DMS 273 treated with DMSO at 0.1 percent for 48 hours (cell line): Measurements from ENCODE around the gene PRG3.
"Not testable (repeated sequence)": the region's sequence is repeated elsewhere in the genome, so short reads cannot be mapped to it uniquely, and the experiment has no call there.

ENCODE experiments used
- DNase-seq: peaks from one replicate; lab custom pipeline; 2025; lab: John Stamatoyannopoulos, UW

PRG3 gene

GRCh38 chr11:57408771-57409170 is 27.8 kb upstream of the PRG3 start:
- DNase-seq = no peak

DNA sequence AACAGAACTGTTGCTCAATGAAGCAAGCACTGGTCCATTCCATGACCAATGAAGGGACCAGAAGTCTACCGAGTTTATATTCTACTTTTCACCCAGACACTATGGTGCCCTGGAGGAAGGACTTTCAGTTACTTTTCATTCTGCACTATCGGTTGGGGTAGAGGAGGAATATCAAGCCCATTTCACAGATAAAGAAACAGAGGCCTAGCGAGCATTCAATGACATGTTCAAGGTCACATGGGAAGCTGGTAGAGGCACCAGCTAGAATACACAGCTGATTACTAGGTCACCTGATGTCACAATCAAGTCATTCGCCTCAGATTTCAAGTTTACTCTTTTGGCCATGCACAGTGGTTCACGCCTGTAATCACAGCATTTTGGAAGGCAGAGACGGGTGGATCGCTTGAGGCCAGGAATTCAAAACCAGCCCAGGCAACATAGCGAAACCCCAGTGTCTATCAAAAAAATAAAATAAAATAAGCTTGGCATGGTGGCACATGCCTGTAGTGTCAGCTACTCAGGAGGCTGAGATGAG is 27.1 kb upstream of the PRG3 start:
- DNase-seq = no peak

DNA sequence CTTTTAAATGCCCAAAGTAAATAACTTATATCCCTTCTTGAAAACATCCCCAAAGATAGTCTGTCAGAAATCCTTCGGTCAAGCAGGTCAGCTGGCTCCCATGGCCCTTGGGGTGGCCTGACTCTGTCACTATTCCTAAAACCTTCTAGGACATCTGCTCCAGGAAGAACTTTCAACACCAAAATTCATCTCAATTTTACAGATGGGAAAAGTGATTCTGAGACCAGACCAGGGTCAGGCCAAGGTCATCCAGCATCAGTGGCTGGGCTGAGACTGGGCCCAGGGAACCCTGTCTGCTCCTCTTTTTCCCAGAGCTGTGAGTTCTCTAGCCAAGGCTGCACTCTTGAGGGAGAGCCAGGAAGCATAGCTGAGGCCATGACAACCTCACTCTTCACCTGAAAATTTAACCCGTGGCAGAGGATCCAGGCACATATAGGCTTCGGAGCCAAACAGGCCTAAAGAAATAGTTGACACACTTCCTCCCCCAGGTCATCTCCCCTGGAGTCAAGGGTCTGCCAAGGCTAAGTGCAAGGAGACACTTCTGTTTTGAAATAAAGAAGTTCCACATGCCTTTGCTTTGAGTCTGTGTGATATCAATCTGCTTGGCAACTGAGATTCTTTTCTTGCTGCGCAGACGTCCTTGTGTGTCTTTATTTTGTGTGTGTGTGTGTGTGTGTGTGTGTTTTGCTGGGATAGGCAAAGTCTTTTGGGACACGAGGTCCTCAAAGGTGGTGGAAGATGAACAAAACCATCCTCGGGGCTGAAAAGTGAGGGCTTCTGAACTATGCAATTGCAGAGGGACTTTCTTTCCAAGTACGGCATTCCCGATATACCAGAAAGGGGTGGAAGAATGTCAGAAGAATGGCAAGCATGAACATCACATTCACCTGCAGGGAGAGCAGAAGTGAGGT is 26.3 kb upstream of the PRG3 start:
- DNase-seq = no peak

GRCh38 chr11:57406337-57406904 is 25.5 kb upstream of the PRG3 start:
- no peak for DNase-seq

DNA sequence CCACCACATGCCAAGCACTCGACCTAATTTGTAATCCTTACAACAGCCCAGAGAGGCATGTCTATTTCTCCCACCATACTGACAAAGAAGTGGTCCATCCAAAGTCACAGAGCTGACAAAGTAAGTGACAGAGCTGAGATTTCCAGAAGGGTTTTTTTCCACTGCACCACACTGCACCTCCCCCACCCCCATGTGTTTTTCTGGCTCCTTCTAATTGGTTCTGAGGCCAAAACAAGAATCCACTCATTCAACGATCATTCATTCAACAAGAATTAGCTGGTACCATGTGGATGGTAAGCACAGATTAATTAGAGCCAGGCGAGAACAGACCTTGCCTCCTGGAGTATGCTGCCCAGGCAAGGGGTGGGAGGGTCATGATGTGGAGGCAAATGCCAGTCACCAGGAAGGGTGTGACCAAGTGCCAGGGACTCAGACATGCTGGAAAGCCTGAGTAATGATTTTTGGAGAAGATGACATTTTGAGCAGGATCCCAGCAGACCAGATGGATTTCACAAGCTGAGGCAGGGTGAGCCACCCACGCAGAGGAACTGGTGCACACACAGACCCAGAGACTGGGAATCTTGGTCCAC is 24.4 kb upstream of the PRG3 start:
- no peak for DNase-seq

- no peak for DNase-seq
Measured at GRCh38 chr11:57403802-57404147, 22.8 kb upstream of the PRG3 start.

DNA sequence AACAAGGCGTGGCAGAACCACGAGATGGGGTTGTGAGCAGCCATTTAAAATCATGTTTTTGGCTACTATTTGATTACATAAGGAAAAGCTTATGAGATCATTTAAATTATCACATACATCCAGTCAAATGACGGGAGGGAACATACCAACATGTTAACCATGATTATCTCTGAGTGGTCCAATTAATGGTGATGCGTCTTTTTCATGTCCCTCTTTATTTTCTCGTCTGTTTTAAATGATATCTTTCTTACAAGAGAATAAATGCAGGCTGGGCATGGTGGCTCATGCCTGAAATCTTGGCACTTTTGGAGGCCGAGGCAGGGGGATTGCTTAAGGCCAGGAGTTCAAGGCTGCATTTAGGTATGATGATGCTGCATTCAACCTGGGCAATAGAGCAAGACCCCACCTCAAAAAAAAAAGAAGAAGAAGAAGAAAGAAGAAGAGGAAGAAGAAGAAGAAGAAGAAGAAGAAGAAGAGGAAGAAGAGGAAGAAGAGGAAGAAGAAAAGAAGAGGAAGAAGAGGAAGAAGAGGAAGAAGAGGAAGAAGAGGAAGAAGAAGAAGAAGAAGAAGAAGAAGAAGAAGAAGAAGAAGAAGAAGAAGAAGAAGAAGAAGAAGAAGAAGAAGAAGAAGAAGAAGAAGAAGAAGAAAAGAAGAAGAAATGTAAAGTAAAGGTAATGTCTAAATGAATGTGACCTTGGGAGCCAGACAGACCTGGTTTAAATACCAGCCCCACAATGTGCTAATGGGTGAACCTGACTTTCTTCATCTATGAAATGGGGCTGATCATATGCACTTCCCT is 22.3 kb upstream of the PRG3 start:
- not testable (repeated sequence) for DNase-seq

GRCh38 chr11:57402188-57403002 is 21.4 kb upstream of the PRG3 start:
- no peak for DNase-seq

DNA sequence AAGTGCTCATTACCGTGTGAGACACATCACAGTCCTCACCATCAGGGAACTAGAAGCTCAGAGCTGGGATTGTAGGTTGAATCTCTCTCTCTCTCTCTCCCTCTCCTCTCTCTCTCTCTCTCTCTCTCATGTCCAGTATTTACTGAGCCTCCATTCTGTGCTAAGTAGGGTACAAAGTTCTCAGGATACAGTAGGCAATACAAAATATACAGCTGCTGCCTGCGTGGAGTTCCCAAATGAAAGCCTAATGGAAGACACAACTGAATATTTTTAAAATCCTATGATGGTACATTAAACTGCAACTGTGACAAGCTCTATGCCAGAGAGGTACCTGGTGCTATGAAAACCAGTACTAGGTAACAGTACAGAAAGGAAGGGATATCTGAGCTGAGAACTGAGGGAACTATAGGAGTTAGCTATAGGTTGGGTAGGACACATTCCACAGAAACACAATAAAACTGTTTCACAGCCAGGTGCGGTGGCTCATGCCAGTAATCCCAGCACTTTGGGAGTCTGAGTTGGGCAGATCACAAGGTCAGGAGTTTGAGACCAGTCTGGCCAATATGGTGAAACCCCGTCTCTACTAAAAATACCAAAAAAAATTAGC is 19.1 kb upstream of the PRG3 start:
- no peak for DNase-seq

DNA sequence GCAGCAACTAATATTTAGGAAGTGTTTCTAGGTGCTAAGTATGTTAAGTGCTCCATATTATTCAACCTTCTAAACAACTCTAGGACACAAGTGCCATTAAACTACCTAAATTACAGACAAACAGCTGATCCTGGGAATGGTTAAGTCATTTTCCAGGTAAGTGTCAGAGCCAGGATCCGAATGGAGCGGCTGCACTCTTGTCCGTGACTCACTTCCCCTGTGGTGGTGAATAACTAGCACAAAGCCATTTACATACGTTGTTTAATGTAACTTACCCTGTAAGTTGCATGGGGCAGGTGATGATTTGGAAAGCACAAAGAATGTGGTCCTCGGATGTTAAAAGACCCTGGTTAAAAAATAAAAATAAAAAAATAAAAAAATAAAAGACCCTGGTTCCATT is 18.3 kb upstream of the PRG3 start:
- DNase-seq = no peak

GRCh38 chr11:57397394-57397990 is 16.5 kb upstream of the PRG3 start:
- DNase-seq = no peak

GRCh38 chr11:57396744-57397143 is 15.8 kb upstream of the PRG3 start:
- DNase-seq = no peak

- DNase-seq = no peak
Measured at GRCh38 chr11:57395905-57396623, 15.1 kb upstream of the PRG3 start.

- peak; percentile 49 for DNase-seq
Measured at GRCh38 chr11:57394203-57394965, 13.4 kb upstream of the PRG3 start.

DNA sequence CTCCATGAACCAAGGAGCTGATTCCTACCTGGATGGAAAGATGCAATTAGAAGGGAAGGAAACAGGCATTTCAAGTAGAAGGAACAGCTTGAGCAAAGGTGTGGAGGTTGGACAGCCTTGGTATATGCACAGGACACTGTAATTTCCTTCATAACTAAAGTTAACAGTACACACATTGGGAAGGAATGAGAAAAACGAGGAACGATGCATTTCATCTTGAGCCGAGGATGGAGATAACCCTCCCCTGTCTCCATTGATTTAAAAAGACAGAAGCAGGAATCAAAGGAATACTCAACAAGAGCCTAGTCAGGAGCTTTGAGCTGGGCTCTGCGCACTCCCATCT is 11.8 kb upstream of the PRG3 start:
- no peak for DNase-seq

DNA sequence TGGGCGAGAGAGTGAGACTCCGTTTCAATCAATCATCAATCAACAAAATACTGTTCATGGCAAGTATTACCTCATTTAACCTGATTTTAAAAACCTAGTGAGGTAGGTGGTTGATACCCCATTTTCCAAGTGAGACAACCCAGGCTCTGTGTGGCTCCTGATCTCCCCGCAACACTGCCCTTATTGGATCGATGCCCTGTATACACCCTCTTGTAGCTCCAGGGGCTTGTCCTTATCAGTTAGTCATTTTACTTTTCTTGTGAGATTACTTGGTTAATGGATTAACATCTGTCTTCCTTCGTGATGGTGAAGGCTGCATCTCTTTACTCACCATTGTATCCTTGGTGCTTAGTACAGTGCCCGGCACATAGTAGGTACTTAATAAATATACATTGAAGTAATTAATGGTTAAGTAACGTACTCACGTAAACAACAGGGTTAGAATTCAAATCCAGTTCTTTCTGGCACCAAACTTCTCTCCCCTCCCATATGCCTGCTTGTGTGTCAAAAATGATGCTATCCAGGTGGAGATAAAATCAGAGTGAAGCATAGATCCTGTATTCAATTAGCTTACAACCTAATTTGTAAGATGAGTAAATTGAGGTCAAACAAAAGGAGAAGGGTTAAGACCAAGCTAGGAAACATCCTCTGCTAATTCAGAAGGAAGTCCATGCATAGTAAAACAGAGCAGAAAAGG is 11.3 kb upstream of the PRG3 start:
- no peak for DNase-seq

DNA sequence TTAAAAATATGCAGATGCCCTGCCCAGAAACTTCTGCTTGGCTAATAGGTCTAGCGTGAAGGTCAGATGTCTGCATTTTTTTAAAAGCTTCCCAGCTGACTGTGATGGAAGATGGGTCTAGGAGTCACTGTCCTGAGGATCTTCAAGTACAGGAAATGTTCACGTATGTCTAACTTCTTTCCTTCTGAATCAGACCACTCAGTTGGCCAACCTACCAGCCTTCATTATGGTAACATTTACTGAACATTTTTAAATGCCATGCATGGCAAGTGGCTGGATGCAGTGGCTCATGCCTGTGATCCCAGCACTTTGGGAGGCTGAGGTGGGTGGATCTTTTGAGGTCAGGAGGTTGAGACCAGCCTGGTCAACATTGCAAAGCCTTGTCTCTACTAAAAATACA is 10.6 kb upstream of the PRG3 start:
- DNase-seq = no peak

DNA sequence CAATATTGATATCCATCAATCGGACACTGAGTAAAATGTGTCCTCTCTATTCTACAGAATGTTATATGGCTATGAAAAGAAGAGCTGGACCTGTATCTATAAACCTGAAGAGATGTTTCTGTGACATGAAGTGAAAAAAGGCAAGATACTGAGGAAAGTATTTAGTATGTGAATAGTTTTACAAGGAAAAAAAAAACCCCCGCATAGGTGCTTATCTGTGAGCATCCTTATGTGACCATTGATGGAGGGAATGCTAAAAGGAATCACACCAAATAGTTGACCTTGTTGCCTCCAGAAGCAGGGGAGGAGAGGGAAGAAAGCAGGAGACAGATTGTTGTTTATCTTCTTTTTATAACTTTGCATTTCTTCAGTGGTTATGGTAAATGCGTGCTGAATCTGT is 10.2 kb upstream of the PRG3 start:
- no peak for DNase-seq

DNA sequence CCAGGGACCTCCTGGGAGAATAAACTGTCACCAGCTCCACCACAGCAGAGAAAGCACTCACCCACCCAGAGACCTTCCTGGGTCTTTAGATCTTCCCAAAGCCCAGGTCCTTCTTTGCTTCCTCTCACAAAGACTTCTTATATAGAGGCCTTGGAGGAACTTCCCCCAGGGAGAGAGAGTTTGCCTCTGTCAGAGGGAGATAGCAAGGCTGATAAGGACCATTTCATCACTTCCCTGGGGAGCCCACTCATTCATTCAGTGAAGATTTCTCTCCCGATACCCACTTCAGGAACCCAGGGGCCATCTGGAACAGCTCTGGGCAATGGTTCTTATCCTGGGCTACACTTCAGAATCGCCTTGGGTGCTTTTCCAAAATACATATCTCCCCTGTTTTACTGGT is 9.6 kb upstream of the PRG3 start, which contains the start of gene PRG2:
Gene PRG2, minus strand, starts transcription at position 116 of the 400 bp plus-strand sequence. CDS start 706 bp downstream, outside the sequence.
- DNase-seq = no peak
